ENCODE measurements around the gene HSPA1L. TPM values are rescaled to one million over a fixed set of nuclear protein-coding genes. Genes with fewer than 3 reads are reported as not detected.

HSPA1L gene
- total RNA-seq, 2 donors from 2014 or later: 1.1 to 1.2 TPM

- Histone ChIP-seq H3K9me3 (no peaks in the 10 kb centered on the region), H3K27ac (no peak overlapping the region), H3K4me1 (ENCODE audit: control insufficient read depth in 1 of 2, low read depth in 2 of 2) (peaks cover 6 to 9% of the 10 kb centered on the region in 2 donors), H3K27me3 (replicated peaks; ENCODE audit: insufficient read depth) (no peaks in the 10 kb centered on the region), H3K4me3 (no peak overlapping the region), H3K36me3 (peaks cover 50% of the 10 kb centered on the region)
- TF ChIP-seq CTCF (IDR thresholded peaks at IDR 0.05): no peak
- DNase-seq (ENCODE audit: low spot score): no peak
- ATAC-seq (ENCODE audit: insufficient number of reproducible peaks, low FRiP score, low read depth): no peak
Observed at GRCh38 chr6:31780507-31781243, 34.4 kb downstream of the HSPA1L start.

GRCh38 chr6:31779908-31780307 lies 35.2 kb downstream of the HSPA1L start:
- Histone ChIP-seq H3K4me3 (no peak overlapping the region), H3K27ac (no peak overlapping the region), H3K27me3 (replicated peaks; ENCODE audit: insufficient read depth) (no peaks in the 10 kb centered on the region), H3K36me3 (peaks cover 42% of the 10 kb centered on the region), H3K9me3 (no peaks in the 10 kb centered on the region), H3K4me1 (ENCODE audit: control insufficient read depth in 1 of 2, low read depth in 2 of 2) (peaks cover 6 to 9% of the 10 kb centered on the region in 2 donors)
- no peak for TF ChIP-seq CTCF (IDR thresholded peaks at IDR 0.05)
- ATAC-seq (ENCODE audit: insufficient number of reproducible peaks, low FRiP score, low read depth) (no peak), DNase-seq (ENCODE audit: low spot score) (no peak)

GRCh38 chr6:31778999-31779885 lies 35.8 kb downstream of the HSPA1L start:
- DNase-seq (ENCODE audit: low spot score) (no peak), ATAC-seq (ENCODE audit: insufficient number of reproducible peaks, low FRiP score, low read depth) (no peak)
- H3K4me3 ChIP-seq: no peak overlapping the region
- H3K4me1 ChIP-seq (ENCODE audit: control insufficient read depth in 1 of 2, low read depth in 2 of 2): peaks cover 6 to 9% of the 10 kb centered on the region in 2 donors
- H3K9me3 ChIP-seq: no peaks in the 10 kb centered on the region
- H3K27me3 ChIP-seq (replicated peaks; ENCODE audit: insufficient read depth): no peaks in the 10 kb centered on the region
- peaks cover 36% of the 10 kb centered on the region for H3K36me3 ChIP-seq
- no peak overlapping the region for H3K27ac ChIP-seq
- no peak for TF ChIP-seq CTCF (IDR thresholded peaks at IDR 0.05)

- Histone ChIP-seq H3K4me1 (ENCODE audit: control insufficient read depth in 1 of 2, low read depth in 2 of 2) (peaks cover 6 to 9% of the 10 kb centered on the region in 2 donors), H3K9me3 (no peaks in the 10 kb centered on the region), H3K27ac (no peak overlapping the region), H3K4me3 (no peak overlapping the region), H3K27me3 (replicated peaks; ENCODE audit: insufficient read depth) (no peaks in the 10 kb centered on the region), H3K36me3 (peaks cover 28% of the 10 kb centered on the region)
- DNase-seq (ENCODE audit: low spot score): no peak
- no peak for ATAC-seq (ENCODE audit: insufficient number of reproducible peaks, low FRiP score, low read depth)
- no peak for TF ChIP-seq CTCF (IDR thresholded peaks at IDR 0.05)
Observed at GRCh38 chr6:31778193-31778592, 36.9 kb downstream of the HSPA1L start.

- Histone ChIP-seq H3K4me1 (ENCODE audit: control insufficient read depth in 1 of 2, low read depth in 2 of 2) (peaks cover 6 to 9% of the 10 kb centered on the region in 2 donors), H3K27ac (no peak overlapping the region), H3K4me3 (no peak overlapping the region), H3K36me3 (peaks cover 23% of the 10 kb centered on the region), H3K27me3 (replicated peaks; ENCODE audit: insufficient read depth) (no peaks in the 10 kb centered on the region), H3K9me3 (no peaks in the 10 kb centered on the region)
- no peak for TF ChIP-seq CTCF (IDR thresholded peaks at IDR 0.05)
- ATAC-seq (ENCODE audit: insufficient number of reproducible peaks, low FRiP score, low read depth) (no peak), DNase-seq (ENCODE audit: low spot score) (no peak)
Observed at GRCh38 chr6:31777667-31778050, 37.4 kb downstream of the HSPA1L start.

All from thoracic aorta (tissue), 2 donors.